Esophagus squamous epithelium (tissue), 5 donors: ENCODE results near the gene ANGPTL1. TPM values are rescaled to one million over a fixed set of nuclear protein-coding genes. Genes with fewer than 3 reads are reported as not detected.

ENCODE experiments used
- DNase-seq: peaks from one replicate; lab custom pipeline; 2025; lab: John Stamatoyannopoulos, UW
- H3K27ac ChIP-seq, 4 donors: fragments of 200-600 bp; sonication (generic); one replicate each; pipeline ENCODE4 v1.5.1; 2016 to 2019; ENCODE audit warnings: mild to moderate bottlenecking in 1 of 4
- H3K27me3 ChIP-seq, 4 donors: fragments of 200-600 bp; sonication (generic); 1 replicate in 3 of 4; 2 replicates in 1 of 4; pipeline versions ENCODE4 v1.5.1 to v1.6.0; 2017 to 2021; ENCODE audit warnings: antibody characterized with exemption in 1 of 4
- H3K36me3 ChIP-seq, 3 donors: fragments of 200-600 bp; sonication (generic); one replicate each; pipeline ENCODE4 v1.5.1; 2016 to 2019
- H3K4me1 ChIP-seq, 3 donors: fragments of 200-600 bp; sonication (generic); one replicate each; pipeline ENCODE4 v1.5.1; 2017 to 2019
- H3K4me3 ChIP-seq, 4 donors: fragments of 200-600 bp; sonication (generic); 1 replicate in 3 of 4; 2 replicates in 1 of 4; pipeline ENCODE4 v1.5.1; 2016 to 2019; ENCODE audit warnings: mild to moderate bottlenecking in 2 of 4, moderate library complexity in 1 of 4
- H3K9me3 ChIP-seq, 3 donors: fragments of 200-600 bp; sonication (generic); one replicate each; pipeline ENCODE4 v1.5.1; 2016 to 2019
- POLR2A ChIP-seq, 4 donors: fragments of 450-650 bp; IDR thresholded peaks; one replicate each; pipeline ENCODE4 v1.6.1; 2017; ENCODE audit warnings: antibody characterized with exemption in 4 of 4, mild to moderate bottlenecking in 4 of 4, moderate library complexity in 3 of 4
- WGBS, 2 donors: methylation state at CpG; one replicate each; pipeline ENCODE4 v1.1.5; 2018; 5-methylcytosine and 5-hydroxymethylcytosine counted together
- intact Hi-C: fragments of 100-400 bp; cut with DNase I; formaldehyde crosslinking; loops from one replicate; pipeline ENCODE4 v1.15.0; 2022
- total RNA-seq, 4 donors: library from RNA; depleted of rRNA; stranded (reverse); fragments of >200 nt; gene quantifications; one replicate each; pipeline ENCODE4 v1.1.0, GENCODE V29; 2016
- TF ChIP-seq, protein P1 (sequence below), 6 experiments: fragments of 450-650 bp in 4 of 6; fragments of 200-600 bp in 2 of 6; sonication (generic) in 2 of 6; IDR thresholded peaks; one replicate each; pipeline ENCODE4 v1.5.1; 2016 to 2019; ENCODE audit warnings: antibody characterized with exemption in 6 of 6, mild to moderate bottlenecking in 4 of 6, moderate library complexity in 4 of 6
- donor health status: DM: yes; HTN: yes; CAD: no.

The ANGPTL1 gene
- total RNA-seq, 4 donors from 2014 or later: 1.4 to 61.6 (median 11.3) TPM

DNA sequence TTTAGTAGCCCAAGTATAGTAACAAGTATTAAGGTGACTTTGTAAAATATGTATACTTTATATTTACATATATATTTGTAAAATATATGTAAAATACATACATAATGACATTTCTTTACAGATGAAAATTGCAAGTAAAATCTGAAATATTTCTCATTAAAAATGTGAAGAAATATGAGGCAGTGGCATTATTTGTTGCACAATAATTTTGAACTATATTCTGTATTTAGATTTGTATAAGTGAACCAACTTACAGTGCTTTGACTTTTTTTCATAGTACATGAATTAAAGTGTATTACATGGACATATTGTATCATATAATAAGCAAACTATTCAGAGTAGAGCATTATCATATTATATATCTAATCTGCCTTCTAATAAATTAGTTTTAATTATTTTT, 60.3 kb downstream of the ANGPTL1 start:
- no peak for DNase-seq
- H3K27ac ChIP-seq: no peak overlapping the region
- no peaks in the 10 kb centered on the region for H3K4me1 ChIP-seq
- TF ChIP-seq, protein P1, sequence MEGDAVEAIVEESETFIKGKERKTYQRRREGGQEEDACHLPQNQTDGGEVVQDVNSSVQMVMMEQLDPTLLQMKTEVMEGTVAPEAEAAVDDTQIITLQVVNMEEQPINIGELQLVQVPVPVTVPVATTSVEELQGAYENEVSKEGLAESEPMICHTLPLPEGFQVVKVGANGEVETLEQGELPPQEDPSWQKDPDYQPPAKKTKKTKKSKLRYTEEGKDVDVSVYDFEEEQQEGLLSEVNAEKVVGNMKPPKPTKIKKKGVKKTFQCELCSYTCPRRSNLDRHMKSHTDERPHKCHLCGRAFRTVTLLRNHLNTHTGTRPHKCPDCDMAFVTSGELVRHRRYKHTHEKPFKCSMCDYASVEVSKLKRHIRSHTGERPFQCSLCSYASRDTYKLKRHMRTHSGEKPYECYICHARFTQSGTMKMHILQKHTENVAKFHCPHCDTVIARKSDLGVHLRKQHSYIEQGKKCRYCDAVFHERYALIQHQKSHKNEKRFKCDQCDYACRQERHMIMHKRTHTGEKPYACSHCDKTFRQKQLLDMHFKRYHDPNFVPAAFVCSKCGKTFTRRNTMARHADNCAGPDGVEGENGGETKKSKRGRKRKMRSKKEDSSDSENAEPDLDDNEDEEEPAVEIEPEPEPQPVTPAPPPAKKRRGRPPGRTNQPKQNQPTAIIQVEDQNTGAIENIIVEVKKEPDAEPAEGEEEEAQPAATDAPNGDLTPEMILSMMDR (IDR thresholded peaks at IDR 0.05): no peak
- TF ChIP-seq POLR2A (IDR thresholded peaks at IDR 0.05): no peak
- H3K27me3 ChIP-seq: no peaks in the 10 kb centered on the region
- intact Hi-C loops: no loop called here
- H3K9me3 ChIP-seq: no peaks in the 10 kb centered on the region
- H3K36me3 ChIP-seq: peaks cover 0 to 24% (median 0%) of the 10 kb centered on the region in 3 donors
- H3K4me3 ChIP-seq: no peak overlapping the region

- no peak overlapping the region for H3K4me3 ChIP-seq
- intact Hi-C loops: no loop called here
- 92 to 96% methylated on average over 3 of the region's 3 CpGs for WGBS, 2 donors
- H3K4me1 ChIP-seq: no peaks in the 10 kb centered on the region
- H3K9me3 ChIP-seq: no peaks in the 10 kb centered on the region
- H3K36me3 ChIP-seq: peaks cover 0 to 24% (median 0%) of the 10 kb centered on the region in 3 donors
- DNase-seq: no peak
- H3K27ac ChIP-seq: no peak overlapping the region
- H3K27me3 ChIP-seq: no peaks in the 10 kb centered on the region
- TF ChIP-seq POLR2A (IDR thresholded peaks at IDR 0.05): no peak
- TF ChIP-seq, protein P1 (IDR thresholded peaks at IDR 0.05): no peak
Observed at GRCh38 chr1:178808529-178808928, 62.3 kb downstream of the ANGPTL1 start.

DNA sequence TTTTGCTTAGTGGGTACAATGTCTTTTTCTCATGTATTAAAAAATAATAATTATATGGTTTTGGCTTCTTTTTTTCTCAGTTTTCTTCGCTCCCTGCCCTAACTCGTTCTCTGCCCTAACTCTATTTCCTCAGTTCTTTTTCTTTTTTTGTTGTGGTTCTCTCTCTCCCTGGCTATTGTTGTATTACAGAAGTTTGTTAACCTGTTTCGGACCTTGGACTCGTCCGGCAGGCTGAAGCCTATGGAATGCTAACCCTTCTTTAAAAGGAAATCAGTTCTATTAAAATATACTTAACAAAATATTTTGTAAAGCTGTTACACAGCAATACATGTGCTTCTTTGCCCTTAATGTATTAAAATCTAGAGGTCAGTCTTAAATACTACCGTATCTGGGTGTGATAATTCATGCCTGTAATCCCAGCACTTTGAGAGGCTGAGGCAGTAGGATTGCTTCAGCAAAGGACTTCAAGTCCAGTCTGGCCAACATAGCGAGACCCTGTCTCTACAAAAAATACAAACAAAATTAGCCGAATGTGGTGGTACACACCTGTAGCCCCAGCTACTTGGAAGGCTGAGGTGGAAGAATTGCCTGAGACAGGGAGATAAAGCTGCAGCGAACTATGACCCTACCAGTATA, 64.1 kb downstream of the ANGPTL1 start:
- Histone ChIP-seq H3K27ac (no peak overlapping the region), H3K4me3 (no peak overlapping the region), H3K27me3 (no peaks in the 10 kb centered on the region), H3K4me1 (no peaks in the 10 kb centered on the region), H3K9me3 (no peaks in the 10 kb centered on the region), H3K36me3 (peaks cover 0 to 24% (median 0%) of the 10 kb centered on the region in 3 donors)
- intact Hi-C loops: no loop called here
- DNase-seq: no peak
- TF ChIP-seq POLR2A (IDR thresholded peaks at IDR 0.05): no peak
- TF ChIP-seq, protein P1 (IDR thresholded peaks at IDR 0.05): no peak
- 89 to 90% methylated on average over 9 of the region's 9 CpGs for WGBS, 2 donors

DNA sequence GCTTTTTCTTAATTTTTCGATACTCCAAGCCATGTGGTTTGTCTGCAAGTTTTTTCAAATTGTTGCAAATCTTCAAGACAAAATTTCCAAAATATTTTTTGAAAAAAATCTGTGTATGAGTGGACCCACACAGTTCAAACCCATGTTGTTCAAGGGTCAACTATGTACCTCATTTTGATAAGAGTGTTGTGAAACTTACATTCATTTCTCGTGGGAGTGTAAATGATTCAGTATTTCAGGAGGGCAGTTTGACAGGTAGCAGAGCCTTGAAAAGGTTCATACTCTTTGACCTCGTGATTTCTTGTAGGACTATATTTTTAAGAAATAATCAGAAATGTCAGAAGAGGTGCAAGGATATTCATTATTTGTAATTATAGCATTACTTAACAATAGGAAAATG, 68.0 kb downstream of the ANGPTL1 start:
- Histone ChIP-seq H3K27ac (no peak overlapping the region), H3K4me1 (no peaks in the 10 kb centered on the region), H3K27me3 (no peaks in the 10 kb centered on the region), H3K36me3 (peaks cover 0 to 16% (median 0%) of the 10 kb centered on the region in 3 donors), H3K9me3 (peaks cover 0 to 10% (median 7%) of the 10 kb centered on the region in 3 donors), H3K4me3 (no peak overlapping the region)
- TF ChIP-seq POLR2A (IDR thresholded peaks at IDR 0.05): no peak
- TF ChIP-seq, protein P1 (IDR thresholded peaks at IDR 0.05): no peak
- intact Hi-C loops: no loop called here
- WGBS, 2 donors: 81 to 89% methylated on average over 3 of the region's 3 CpGs
- DNase-seq: no peak

Other genes starting within 250 kb of the ANGPTL1 start
- 10 to 100 TPM; 24.2 to 35.2 (median 26.9) TPM for gene RALGPS2, start 145.8 kb downstream of the ANGPTL1 start, total RNA-seq
- 10 to 100 TPM; 16.3 to 27.3 (median 18.7) TPM for gene FAM20B, start 154.8 kb upstream of the ANGPTL1 start, total RNA-seq
- 10 to 100 TPM; 31.9 to 48.8 (median 34.4) TPM for gene TOR3A, start 211.0 kb upstream of the ANGPTL1 start, total RNA-seq